GM12874 (cell line): ENCODE measurements around the gene CDC20B.

ENCODE experiments used
- CTCF ChIP-seq: IDR thresholded peaks from 2 replicates; pipeline ENCODE4 v1.5.1; 2011; ENCODE audit warnings: low read depth, mild to moderate bottlenecking, control low read depth, low read length, moderate library complexity; ENCODE audit not compliant: insufficient read depth

CDC20B gene

GRCh38 chr5:55063220-55063863 is 109.6 kb downstream of the CDC20B start:
- TF ChIP-seq CTCF, result no peak
